NCI-H510A (cell line): ENCODE data around the gene ANKRD11.
"Not testable (repeated sequence)": the region's sequence is repeated elsewhere in the genome, so short reads cannot be mapped to it uniquely, and the experiment has no call there.

Source experiments
- DNase-seq: peaks from one replicate; lab custom pipeline; 2025; lab: John Stamatoyannopoulos, UW

ANKRD11 gene

GRCh38 chr16:89450537-89450936 lies 39.8 kb downstream of the ANKRD11 start:
- DNase-seq: no peak

- no peak for DNase-seq
Measured at GRCh38 chr16:89449726-89450335, 40.5 kb downstream of the ANKRD11 start.

- DNase-seq: no peak
Measured at GRCh38 chr16:89448656-89449055, 41.7 kb downstream of the ANKRD11 start.

GRCh38 chr16:89446975-89447293 lies 43.4 kb downstream of the ANKRD11 start:
- no peak for DNase-seq

- DNase-seq: no peak
Measured at GRCh38 chr16:89446136-89446974, 44.0 kb downstream of the ANKRD11 start.

GRCh38 chr16:89445166-89445565 lies 45.2 kb downstream of the ANKRD11 start:
- no peak for DNase-seq

GRCh38 chr16:89444728-89445127 lies 45.6 kb downstream of the ANKRD11 start:
- DNase-seq: no peak

- no peak for DNase-seq
Measured at GRCh38 chr16:89444151-89444723, 46.1 kb downstream of the ANKRD11 start.

- no peak for DNase-seq
Measured at GRCh38 chr16:89443727-89444084, 46.7 kb downstream of the ANKRD11 start.

GRCh38 chr16:89442990-89443726 lies 47.2 kb downstream of the ANKRD11 start:
- DNase-seq: no peak

GRCh38 chr16:89442588-89442987 lies 47.8 kb downstream of the ANKRD11 start:
- no peak for DNase-seq

GRCh38 chr16:89439659-89440058 lies 50.7 kb downstream of the ANKRD11 start:
- no peak for DNase-seq

GRCh38 chr16:89437991-89438390 lies 52.4 kb downstream of the ANKRD11 start:
- no peak for DNase-seq

- DNase-seq: no peak
Measured at GRCh38 chr16:89437251-89437987, 52.9 kb downstream of the ANKRD11 start.

- no peak for DNase-seq
Measured at GRCh38 chr16:89436366-89436765, 54.0 kb downstream of the ANKRD11 start.

GRCh38 chr16:89435059-89435458 lies 55.3 kb downstream of the ANKRD11 start:
- DNase-seq: not testable (repeated sequence)

- DNase-seq: no peak
Measured at GRCh38 chr16:89434490-89434889, 55.9 kb downstream of the ANKRD11 start.

- DNase-seq: not testable (repeated sequence)
Measured at GRCh38 chr16:89433363-89433984, 56.9 kb downstream of the ANKRD11 start.

GRCh38 chr16:89431630-89432029 lies 58.7 kb downstream of the ANKRD11 start:
- no peak for DNase-seq

GRCh38 chr16:89431158-89431584 lies 59.2 kb downstream of the ANKRD11 start:
- DNase-seq: no peak

GRCh38 chr16:89430436-89431157 lies 59.8 kb downstream of the ANKRD11 start:
- DNase-seq: no peak
